Suppressor macrophage treated with lipopolysaccharide for 4 hours (primary cell): Measurements from ENCODE around the gene MCM9.
A peak's percentile ranks its signal among the peaks of the same experiment; 100 is the strongest.

Experiments used
- DNase-seq: peaks from one replicate; pipeline ENCODE4 v3.0.0-alpha.2; 2020

MCM9 gene

GRCh38 chr6:118934461-118935330 lies at the start of gene MCM9:
MCM9 (minus strand) TSS chr6:118935159; CDS start chr6:118931723, 3,436 bp downstream.
- peak; percentile 97 for DNase-seq

GRCh38 chr6:118984342-118984741 lies 49.4 kb upstream of the MCM9 start:
- DNase-seq = no peak

- no peak for DNase-seq
Measured at GRCh38 chr6:118982575-118982911, 47.6 kb upstream of the MCM9 start.

- DNase-seq = no peak
Measured at GRCh38 chr6:118981884-118982574, 47.1 kb upstream of the MCM9 start.

GRCh38 chr6:118980063-118980462 lies 45.1 kb upstream of the MCM9 start:
- DNase-seq = peak; percentile 70

GRCh38 chr6:118974790-118975189 lies 39.8 kb upstream of the MCM9 start:
- no peak for DNase-seq

- no peak for DNase-seq
Measured at GRCh38 chr6:118971682-118972081, 36.7 kb upstream of the MCM9 start.

GRCh38 chr6:118970866-118971265 lies 35.9 kb upstream of the MCM9 start:
- DNase-seq = no peak

GRCh38 chr6:118968416-118968815 lies 33.5 kb upstream of the MCM9 start:
- peak; percentile 22 for DNase-seq

GRCh38 chr6:118967239-118967638 lies 32.3 kb upstream of the MCM9 start:
- no peak for DNase-seq

- DNase-seq = no peak
Measured at GRCh38 chr6:118965843-118966370, 30.9 kb upstream of the MCM9 start.

- no peak for DNase-seq
Measured at GRCh38 chr6:118965371-118965770, 30.4 kb upstream of the MCM9 start.

GRCh38 chr6:118963003-118963402 lies 28.0 kb upstream of the MCM9 start:
- DNase-seq = peak; percentile 22

- DNase-seq = no peak
Measured at GRCh38 chr6:118959903-118960302, 24.9 kb upstream of the MCM9 start.

- no peak for DNase-seq
Measured at GRCh38 chr6:118953391-118953790, 18.4 kb upstream of the MCM9 start.

GRCh38 chr6:118952683-118953082 lies 17.7 kb upstream of the MCM9 start:
- DNase-seq = peak; percentile 4

GRCh38 chr6:118945217-118945616 lies 10.3 kb upstream of the MCM9 start:
- DNase-seq = no peak

- no peak for DNase-seq
Measured at GRCh38 chr6:118940770-118941169, 5.8 kb upstream of the MCM9 start.

- no peak for DNase-seq
Measured at GRCh38 chr6:118939683-118940082, 4.7 kb upstream of the MCM9 start.

- peak; percentile 30 for DNase-seq
Measured at GRCh38 chr6:118935978-118936703, 1.2 kb upstream of the MCM9 start.

GRCh38 chr6:118935331-118935668 lies 341 bp upstream of the MCM9 start:
- no peak for DNase-seq

GRCh38 chr6:118933855-118934460 lies 1.0 kb downstream of the MCM9 start:
- peak; percentile 2 for DNase-seq

GRCh38 chr6:118932421-118932820 lies 2.5 kb downstream of the MCM9 start:
- no peak for DNase-seq
